Right lobe of liver (tissue), 6 donors: ENCODE results near the gene PXMP4. TPM values are rescaled to one million over a fixed set of nuclear protein-coding genes. Genes with fewer than 3 reads are reported as not detected.

Experiments
- ATAC-seq, 4 donors: fragments of 200-7000 bp; cut with Tn5 transposase; one replicate each; pipeline ENCODE4 v1.9.1; 2020; ENCODE audit warnings: mild to moderate bottlenecking in 4 of 4, moderate library complexity in 4 of 4
- DNase-seq, 3 donors: peaks; one replicate each; pipeline ENCODE4 v3.0.0-alpha.2; 2020
- H3K27ac ChIP-seq, 3 donors: fragments of 200-600 bp; one replicate each; pipeline ENCODE4 v1.8.0; 2022
- H3K27me3 ChIP-seq, 2 donors: fragments of 200-600 bp; one replicate each; pipeline ENCODE4 v1.8.0; 2022
- H3K36me3 ChIP-seq, 4 donors: fragments of 200-600 bp; sonication (generic) in 1 of 4; one replicate each; pipeline versions ENCODE4 v1.5.1 to v1.8.0; 2017 to 2022; ENCODE audit warnings: control low read depth in 1 of 4
- H3K4me1 ChIP-seq, 4 donors: fragments of 200-600 bp; sonication (generic) in 1 of 4; one replicate each; pipeline versions ENCODE4 v1.5.1 to v1.8.0; 2017 to 2022; ENCODE audit warnings: control low read depth in 1 of 4
- H3K4me3 ChIP-seq, 3 donors: fragments of 200-600 bp; one replicate each; pipeline ENCODE4 v1.8.0; 2022
- H3K9me3 ChIP-seq, 4 donors: fragments of 200-600 bp; sonication (generic) in 1 of 4; one replicate each; pipeline versions ENCODE4 v1.5.1 to v1.8.0; 2017 to 2022; ENCODE audit warnings: control low read depth in 1 of 4
- CTCF ChIP-seq, 4 donors: fragments of 200-600 bp in 3 of 4; fragments of 450-650 bp in 1 of 4; IDR thresholded peaks; one replicate each; pipeline versions ENCODE4 v1.5.1 to v1.8.0; 2016 to 2022; ENCODE audit warnings: antibody characterized with exemption in 4 of 4, mild to moderate bottlenecking in 2 of 4
- POLR2A ChIP-seq: fragments of 450-650 bp; IDR thresholded peaks from one replicate; pipeline ENCODE4 v1.6.1; 2017; ENCODE audit warnings: antibody characterized with exemption, mild to moderate bottlenecking
- WGBS: methylation state at CpG from one replicate; pipeline ENCODE4 v1.1.6; 2018; ENCODE audit warnings: low coverage, low lambda C conversion rate; ENCODE audit not compliant: insufficient coverage; ENCODE audit errors: missing lambda C conversion rate; 5-methylcytosine and 5-hydroxymethylcytosine counted together
- intact Hi-C, 2 donors: fragments of 100-400 bp; cut with DNase I; formaldehyde crosslinking; loops; one replicate each; pipeline versions ENCODE4 v1.11.2 to v1.14.1; 2022
- total RNA-seq, 6 experiments: library from RNA; depleted of rRNA in 2 of 6; stranded (reverse); fragments of >200 nt in 2 of 6; fragmentation: NEBNext Ultra II Directional in 3 of 6; extraction: Animal tissue kit (Norgen Biotek cat#: 25700) in 3 of 6; gene quantifications; one replicate each; pipeline versions ENCODE4 v1.1.0 to v1.2.4, GENCODE V29; 2016 to 2023
- donor health status: DM: no; HTN: yes; CAD: no.
- donor health status: DM: no; HTN: no; CAD: no.
- donor health status: DM: no; HTN: no; CAD: no.
- donor health status: DM: no; HTN: yes; CAD: no.
- donor health status: DM: no; HTN: yes; CAD: no.

Gene PXMP4
- total RNA-seq, 6 experiments from 2014 or later: 5.5 to 17.8 (median 12.9) TPM

GRCh38 chr20:33676121-33676520, 44.0 kb downstream of the PXMP4 start:
- Histone ChIP-seq H3K27me3 (no peaks in the 10 kb centered on the region), H3K27ac (no peak overlapping the region), H3K36me3 (no peaks in the 10 kb centered on the region), H3K9me3 (no peaks in the 10 kb centered on the region), H3K4me3 (no peak overlapping the region), H3K4me1 (peaks cover 0 to 11% (median 0%) of the 10 kb centered on the region in 4 donors)
- ATAC-seq (no peak), DNase-seq (no peak)
- intact Hi-C loops: loop anchor here in 1 of 2 donors (10.0 kb wide), 1 partner anchor 49 kb away; the partner anchor contains the start of gene PXMP4
- WGBS: 90% methylated on average over 3 of the region's 11 CpGs
- TF ChIP-seq CTCF (IDR thresholded peaks at IDR 0.05): no peak
- no peak for TF ChIP-seq POLR2A

GRCh38 chr20:33675136-33675959, 44.8 kb downstream of the PXMP4 start:
- Histone ChIP-seq H3K36me3 (peaks cover 0 to 1% (median 0%) of the 10 kb centered on the region in 4 donors), H3K4me1 (peaks cover 0 to 11% (median 0%) of the 10 kb centered on the region in 4 donors), H3K4me3 (peak overlapping the region in 1 of 3 donors; percentile 79), H3K27ac (peak overlapping the region in 2 of 3 donors; percentile 30 to 75), H3K9me3 (no peaks in the 10 kb centered on the region), H3K27me3 (no peaks in the 10 kb centered on the region)
- WGBS: 57% methylated on average over 15 of the region's 16 CpGs
- no peak for ATAC-seq
- no peak for DNase-seq
- TF ChIP-seq CTCF (IDR thresholded peaks at IDR 0.05): no peak
- intact Hi-C loops: loop anchor here in 1 of 2 donors (10.0 kb wide), 1 partner anchor 49 kb away; the partner anchor contains the start of gene PXMP4

DNA sequence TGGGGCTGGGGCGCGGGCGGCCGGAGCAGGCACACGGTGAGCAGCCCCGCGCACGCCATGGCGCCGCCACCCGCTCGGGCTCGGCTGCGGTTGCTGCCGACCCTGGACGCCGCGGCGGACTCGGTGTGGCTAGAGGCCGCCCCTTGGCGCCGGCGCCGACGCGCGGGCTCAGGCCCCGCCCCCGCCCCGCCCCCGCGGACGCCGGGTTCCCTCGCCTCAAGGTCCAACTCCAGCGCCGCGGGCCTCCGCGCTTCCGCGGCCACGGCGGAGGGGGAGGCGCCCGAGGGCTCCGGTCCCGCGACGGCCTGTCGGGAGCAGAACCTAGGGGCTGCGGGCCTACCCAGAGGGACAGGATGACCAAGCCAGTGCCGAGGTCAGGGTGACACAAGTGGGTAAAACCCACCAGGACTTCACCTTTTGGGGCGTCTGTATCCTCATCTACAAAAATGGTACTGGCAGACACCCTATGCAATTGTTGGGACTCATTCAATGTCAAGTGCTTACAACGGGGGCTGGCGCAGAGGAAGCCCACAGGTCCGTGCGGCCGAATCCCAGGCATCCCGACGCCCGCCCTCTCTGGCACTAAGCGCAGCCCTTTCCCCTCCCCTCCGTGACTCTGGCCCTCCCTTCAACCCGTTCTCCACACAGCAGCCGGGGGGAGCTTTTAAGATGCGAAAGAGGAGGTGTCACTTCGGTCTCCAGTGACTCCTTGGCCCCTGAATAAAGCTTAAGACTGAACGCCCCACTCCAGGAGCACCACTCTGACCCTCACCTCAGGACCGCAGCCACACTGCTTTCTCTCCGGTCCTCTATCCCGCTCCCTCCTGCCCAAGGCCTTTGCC, 45.6 kb downstream of the PXMP4 start, which contains the start of gene NECAB3:
Gene NECAB3 (minus strand): TSS at position 135 of the 842 bp plus-strand sequence. CDS start 76 bp downstream, at position 59.
- Histone ChIP-seq H3K4me1 (peaks cover 0 to 11% (median 0%) of the 10 kb centered on the region in 4 donors), H3K36me3 (peaks cover 0 to 1% (median 0%) of the 10 kb centered on the region in 4 donors), H3K27ac (peak within 1 kb of the TSS; percentile 41 to 75 (median 51)), H3K27me3 (no peaks in the 10 kb centered on the region), H3K9me3 (no peaks in the 10 kb centered on the region), H3K4me3 (peak within 1 kb of the TSS; percentile 55 to 79 (median 70))
- peak; percentile 76 for TF ChIP-seq POLR2A
- peak in 1 of 4 donors; percentile 13 for TF ChIP-seq CTCF (IDR thresholded peaks at IDR 0.05)
- intact Hi-C loops: loop anchor here in 1 of 2 donors (10.0 kb wide), 1 partner anchor 50 kb away; the partner anchor contains the start of gene PXMP4
- peak; percentile 87 to 90 (median 89) for DNase-seq
- ATAC-seq: peak; percentile 88 to 96 (median 90)
- 36% methylated on average over 8 of the region's 73 CpGs for WGBS
